ENCODE measurements around the gene MON2. TPM values are rescaled to one million over a fixed set of nuclear protein-coding genes. Genes with fewer than 3 reads are reported as not detected.
A peak's percentile ranks its signal among the peaks of the same experiment; 100 is the strongest.

Gene MON2
- total and polyA plus RNA-seq, 5 experiments from 2014 or later: 11.3 to 79.3 (median 18.5) TPM

DNA sequence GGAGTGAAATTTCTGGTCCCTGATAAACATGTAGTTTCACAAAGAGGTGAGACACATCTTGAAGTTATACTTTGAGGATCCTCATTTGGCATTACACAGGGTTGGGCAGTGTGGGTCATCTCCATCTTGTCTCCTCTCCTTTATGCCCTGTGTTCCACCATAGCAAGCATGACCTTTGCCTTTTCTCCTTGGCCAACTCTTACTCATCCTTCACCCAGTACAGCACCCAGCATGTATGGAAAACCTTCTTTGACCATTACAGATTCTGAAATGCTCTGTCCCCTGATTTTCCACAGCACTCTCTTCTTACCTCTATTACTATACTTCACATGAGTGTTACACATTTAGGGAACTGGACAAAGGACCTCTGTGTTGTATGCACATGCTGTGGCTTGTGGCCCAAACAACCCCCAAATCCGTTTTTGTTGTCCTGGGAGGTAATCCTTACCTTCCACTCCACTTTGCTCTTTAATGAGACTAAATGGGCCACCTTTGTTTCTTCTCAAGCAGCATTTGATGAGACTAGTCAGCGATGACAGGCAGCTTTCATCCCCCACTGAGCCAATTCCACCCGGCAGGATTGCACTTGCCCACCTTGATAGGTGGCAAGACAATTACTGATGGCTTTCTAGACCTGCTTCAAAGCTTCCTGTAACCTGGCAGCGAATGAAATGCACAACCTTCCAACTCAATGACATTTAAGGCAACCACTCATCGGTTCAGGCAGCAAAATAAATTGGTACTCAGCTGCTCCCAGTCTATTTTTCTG is 163.5 kb downstream of the MON2 start:
- H3K27me3 Mint-ChIP-seq: peaks cover 39 to 73% (median 56%) of the 10 kb centered on the region in 5 donors
- POLR2A ChIA-PET: interaction anchor here (0.8 kb wide), 1 partner anchor 28 kb away, joined by 3 read pairs; no protein-coding TSS in a partner anchor
- no peak overlapping the region for H3K4me3 Mint-ChIP-seq
- no peak for ATAC-seq
- H3K9me3 Mint-ChIP-seq: no peaks in the 10 kb centered on the region
- H3K4me1 Mint-ChIP-seq: peaks cover 4 to 16% (median 14%) of the 10 kb centered on the region in 4 donors
- DNase-seq: no peak
- peak overlapping the region in 1 of 10 donors; percentile 40 for H3K27ac Mint-ChIP-seq
- peaks cover 0 to 13% (median 0%) of the 10 kb centered on the region in 3 donors for H3K36me3 Mint-ChIP-seq

DNA sequence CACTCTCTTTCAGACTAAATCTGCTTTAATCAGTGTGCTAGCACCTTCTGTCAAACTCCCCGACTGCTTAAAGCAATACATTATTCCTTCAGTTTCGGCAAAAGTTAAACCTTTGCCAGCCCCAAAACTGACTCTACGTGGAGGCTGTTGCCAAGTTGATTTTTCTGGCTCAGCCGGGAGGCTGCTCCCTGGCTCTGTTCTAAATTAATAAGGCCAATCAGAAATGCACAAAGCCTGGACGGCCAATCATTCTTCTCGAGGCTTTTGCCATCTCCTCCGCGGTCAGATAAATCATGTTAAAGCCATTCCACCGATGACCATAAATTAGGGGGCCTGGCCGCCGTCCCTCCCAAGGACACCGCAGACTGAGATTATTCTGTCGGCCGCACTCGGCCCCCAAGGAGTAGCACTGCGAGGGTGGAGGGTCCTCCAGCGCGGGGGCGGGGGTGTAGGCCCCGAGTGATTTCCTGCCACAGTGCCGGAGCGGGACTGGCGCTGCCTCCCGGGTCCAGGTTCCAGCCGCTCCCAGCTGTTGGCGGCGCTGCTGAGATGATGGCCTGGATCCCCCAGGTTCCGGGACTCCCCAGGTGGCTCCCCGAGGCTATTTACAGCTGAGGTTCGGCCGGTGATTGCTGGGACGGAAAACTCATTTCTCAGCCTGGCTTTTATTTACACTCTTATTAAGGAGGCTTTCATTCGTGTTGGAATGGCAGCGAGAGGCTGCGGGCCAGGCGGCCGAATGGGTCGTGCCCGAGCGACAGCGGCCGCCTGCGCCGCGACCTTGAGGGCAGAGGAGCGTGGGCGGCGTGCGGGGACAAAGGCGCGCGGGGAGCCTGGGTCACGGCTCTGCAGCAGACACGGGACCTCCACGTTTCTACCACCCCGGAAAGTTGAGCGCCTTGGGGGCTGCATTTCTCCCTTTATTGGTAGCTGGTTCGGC is 165.1 kb downstream of the MON2 start:
- peaks cover 47 to 77% (median 62%) of the 10 kb centered on the region in 5 donors for H3K27me3 Mint-ChIP-seq
- H3K9me3 Mint-ChIP-seq: no peaks in the 10 kb centered on the region
- DNase-seq (peak in 6 of 10 donors; percentile 10 to 23 (median 16)), ATAC-seq (peak; percentile 63 to 73)
- H3K36me3 Mint-ChIP-seq: peaks cover 0 to 13% (median 0%) of the 10 kb centered on the region in 3 donors
- peak overlapping the region in 4 of 10 donors; percentile 6 to 60 (median 46) for H3K27ac Mint-ChIP-seq
- peaks cover 4 to 16% (median 14%) of the 10 kb centered on the region in 4 donors for H3K4me1 Mint-ChIP-seq
- POLR2A ChIA-PET: no interaction called here
- peak overlapping the region; percentile 77 to 95 (median 85) for H3K4me3 Mint-ChIP-seq

DNA sequence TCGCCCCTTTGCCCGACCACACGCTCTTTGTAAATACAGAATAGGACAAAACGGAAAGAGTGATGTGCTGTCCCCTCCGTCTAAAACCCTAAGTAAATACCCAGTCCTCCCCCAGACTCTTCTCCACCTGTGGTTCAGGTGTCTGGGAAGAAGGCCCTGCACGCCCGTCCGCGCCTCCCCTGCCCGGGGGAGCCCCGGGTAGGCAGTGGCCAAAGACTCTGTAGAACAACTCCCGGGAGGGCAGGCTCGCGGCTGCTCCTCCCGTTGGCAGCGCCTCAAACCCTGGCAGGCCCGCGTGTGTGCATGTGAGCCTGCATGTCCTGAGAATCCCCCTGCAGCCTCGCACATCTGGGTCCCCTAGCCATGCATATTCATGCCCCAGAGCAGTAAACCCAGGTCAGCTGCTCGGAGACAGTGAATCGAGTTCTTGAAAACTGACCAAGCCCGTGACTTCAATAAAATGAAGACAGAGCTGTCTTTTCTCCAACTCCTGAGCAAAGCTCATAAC is 165.8 kb downstream of the MON2 start:
- peaks cover 0 to 13% (median 0%) of the 10 kb centered on the region in 3 donors for H3K36me3 Mint-ChIP-seq
- ATAC-seq (peak; percentile 44 to 56), DNase-seq (peak in 5 of 10 donors; percentile 5 to 16 (median 8))
- H3K4me1 Mint-ChIP-seq: peaks cover 4 to 16% (median 14%) of the 10 kb centered on the region in 4 donors
- H3K27ac Mint-ChIP-seq: peak overlapping the region in 1 of 10 donors; percentile 60
- no peaks in the 10 kb centered on the region for H3K9me3 Mint-ChIP-seq
- peak overlapping the region; percentile 77 to 95 (median 85) for H3K4me3 Mint-ChIP-seq
- H3K27me3 Mint-ChIP-seq: peaks cover 48 to 77% (median 59%) of the 10 kb centered on the region in 5 donors
- POLR2A ChIA-PET: no interaction called here

DNA sequence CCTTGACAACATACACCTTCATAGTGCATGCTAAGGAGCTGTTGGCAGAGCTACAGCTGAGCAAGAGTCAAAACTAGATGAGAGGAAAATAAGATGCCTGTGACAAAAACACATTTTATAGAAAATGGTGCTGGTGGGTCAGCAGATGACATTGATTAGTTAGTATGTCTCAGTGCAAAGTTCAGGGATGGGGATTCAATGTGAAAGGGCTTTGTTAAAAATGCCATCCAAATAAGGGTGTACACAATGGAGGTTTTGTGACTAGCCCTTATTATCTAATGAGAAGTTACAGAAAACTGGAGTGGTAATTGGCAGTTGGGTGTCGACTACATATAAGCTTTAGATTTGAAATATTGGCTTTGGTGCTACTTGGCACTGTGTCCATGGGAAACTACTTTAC is 169.0 kb downstream of the MON2 start:
- DNase-seq: no peak
- Mint-ChIP-seq H3K27ac (peak overlapping the region in 1 of 10 donors; percentile 41), H3K36me3 (peaks cover 0 to 10% (median 0%) of the 10 kb centered on the region in 3 donors), H3K9me3 (no peaks in the 10 kb centered on the region), H3K27me3 (peaks cover 29 to 50% (median 40%) of the 10 kb centered on the region in 5 donors), H3K4me3 (no peak overlapping the region), H3K4me1 (peaks cover 4 to 18% (median 16%) of the 10 kb centered on the region in 4 donors)
- POLR2A ChIA-PET: no interaction called here
- ATAC-seq: no peak

DNA sequence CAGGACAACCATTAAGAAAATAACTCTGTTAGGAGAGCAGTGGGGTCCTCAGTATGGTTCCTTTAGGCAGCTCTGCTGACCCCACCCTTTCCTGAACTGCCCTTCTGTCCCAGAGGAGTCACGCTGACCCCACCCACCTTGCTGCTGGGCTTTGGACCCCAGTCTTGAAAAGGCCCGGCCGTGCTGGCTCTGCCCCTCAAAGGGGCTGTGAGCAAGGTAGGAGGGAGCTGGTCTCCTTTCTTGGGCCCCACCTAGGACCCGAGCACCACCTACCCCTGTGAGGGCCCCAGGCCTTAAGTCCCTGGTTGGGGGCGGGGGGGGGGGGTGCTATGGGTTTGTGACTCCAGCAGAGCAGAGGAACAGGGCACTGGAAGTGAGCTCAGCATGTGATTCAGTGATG is 171.1 kb downstream of the MON2 start:
- Mint-ChIP-seq H3K4me3 (no peak overlapping the region), H3K36me3 (peaks cover 0 to 10% (median 0%) of the 10 kb centered on the region in 3 donors), H3K9me3 (no peaks in the 10 kb centered on the region), H3K4me1 (peaks cover 4 to 19% (median 12%) of the 10 kb centered on the region in 4 donors), H3K27me3 (peaks cover 22 to 30% (median 28%) of the 10 kb centered on the region in 5 donors), H3K27ac (no peak overlapping the region)
- no peak for DNase-seq
- no peak for ATAC-seq
- POLR2A ChIA-PET: no interaction called here

DNA sequence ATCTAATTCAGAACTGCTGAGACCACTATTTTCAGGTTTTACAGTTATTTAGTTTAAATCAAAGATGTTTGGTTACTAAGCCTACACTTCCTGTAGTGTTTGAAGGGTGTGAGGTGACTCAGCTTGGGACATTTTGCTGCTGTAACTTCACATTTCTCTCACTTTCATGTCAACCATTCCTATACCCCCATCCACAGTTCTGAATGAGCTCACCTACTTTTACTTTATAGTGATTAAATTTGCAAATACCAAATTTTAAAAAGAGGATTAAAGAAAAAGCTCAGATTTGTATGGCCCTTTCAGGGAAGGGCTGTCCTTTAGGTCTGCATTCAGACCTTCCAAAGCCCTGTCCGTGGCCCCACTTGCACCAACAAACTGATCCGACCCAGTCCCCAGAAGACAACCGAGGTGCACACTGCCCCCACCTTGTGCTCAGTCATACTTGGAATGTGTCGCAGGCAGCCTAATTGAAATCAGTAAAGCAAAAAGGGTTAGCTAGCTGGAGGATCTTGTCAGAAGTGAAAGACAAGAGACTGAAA is 174.4 kb downstream of the MON2 start:
- POLR2A ChIA-PET: interaction anchor here (1.9 kb wide), 1 partner anchor 38 kb away, joined by 5 read pairs; no protein-coding TSS in a partner anchor
- peak in 2 of 10 donors; percentile 13 to 16 for DNase-seq

DNA sequence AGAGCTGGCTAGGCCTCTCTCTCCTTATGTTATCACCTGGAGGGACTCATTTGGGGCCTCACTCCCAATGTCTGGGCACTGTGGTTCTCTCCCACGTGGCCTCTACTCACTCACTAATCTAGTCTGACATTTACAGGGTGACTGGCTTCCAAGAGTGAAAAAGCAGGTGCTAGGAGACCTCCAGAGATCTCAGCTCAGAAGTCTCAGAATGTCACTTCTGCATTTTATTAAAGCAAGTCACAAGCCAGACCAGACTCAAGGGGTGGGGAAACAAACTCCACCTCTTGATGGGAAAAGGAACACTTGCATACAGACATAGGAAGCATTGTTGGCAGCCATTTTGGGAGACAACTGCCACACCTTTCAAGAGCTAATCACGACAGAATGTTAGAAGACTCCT is 175.9 kb downstream of the MON2 start:
- ATAC-seq: no peak
- no peak overlapping the region for H3K4me3 Mint-ChIP-seq
- H3K27me3 Mint-ChIP-seq: peaks cover 0 to 7% (median 0%) of the 10 kb centered on the region in 5 donors
- peaks cover 4 to 14% (median 7%) of the 10 kb centered on the region in 4 donors for H3K4me1 Mint-ChIP-seq
- no peak for DNase-seq
- H3K9me3 Mint-ChIP-seq: no peaks in the 10 kb centered on the region
- POLR2A ChIA-PET: no interaction called here
- no peak overlapping the region for H3K27ac Mint-ChIP-seq
- no peaks in the 10 kb centered on the region for H3K36me3 Mint-ChIP-seq

More for the DNA sequence above, 174.4 kb downstream of the MON2 start:
- Mint-ChIP-seq H3K9me3 (no peaks in the 10 kb centered on the region), H3K27me3 (peaks cover 0 to 5% (median 3%) of the 10 kb centered on the region in 5 donors), H3K4me1 (peaks cover 4 to 14% (median 7%) of the 10 kb centered on the region in 4 donors), H3K27ac (peak overlapping the region in 3 of 10 donors; percentile 5 to 32 (median 22)), H3K4me3 (peak overlapping the region in 2 of 10 donors; percentile 2 to 31), H3K36me3 (no peaks in the 10 kb centered on the region)
- peak; percentile 78 to 85 for ATAC-seq

DNA sequence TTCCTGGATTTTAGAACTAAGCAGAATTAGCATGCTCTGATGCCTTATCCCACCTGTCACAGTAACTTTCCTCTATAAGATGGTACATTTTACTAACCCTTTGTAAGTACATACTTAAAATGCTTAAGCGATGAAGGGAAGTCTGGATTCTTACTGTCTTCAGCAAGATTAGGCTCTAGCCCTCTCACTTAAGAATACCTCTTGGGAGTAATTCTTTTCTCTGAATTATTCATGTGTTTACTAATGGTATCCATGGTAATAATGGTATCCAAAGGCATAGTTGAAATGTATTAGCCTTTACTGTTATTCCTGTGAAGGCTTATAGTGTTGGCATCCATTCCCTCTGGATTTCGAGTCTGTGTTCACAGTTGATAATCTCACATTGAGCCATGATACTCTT is 176.9 kb downstream of the MON2 start:
- Mint-ChIP-seq H3K4me3 (no peak overlapping the region), H3K4me1 (peaks cover 4 to 14% (median 7%) of the 10 kb centered on the region in 4 donors), H3K27ac (no peak overlapping the region), H3K27me3 (peaks cover 0 to 7% (median 0%) of the 10 kb centered on the region in 5 donors), H3K9me3 (no peaks in the 10 kb centered on the region), H3K36me3 (no peaks in the 10 kb centered on the region)
- POLR2A ChIA-PET: no interaction called here
- DNase-seq (no peak), ATAC-seq (no peak)

DNA sequence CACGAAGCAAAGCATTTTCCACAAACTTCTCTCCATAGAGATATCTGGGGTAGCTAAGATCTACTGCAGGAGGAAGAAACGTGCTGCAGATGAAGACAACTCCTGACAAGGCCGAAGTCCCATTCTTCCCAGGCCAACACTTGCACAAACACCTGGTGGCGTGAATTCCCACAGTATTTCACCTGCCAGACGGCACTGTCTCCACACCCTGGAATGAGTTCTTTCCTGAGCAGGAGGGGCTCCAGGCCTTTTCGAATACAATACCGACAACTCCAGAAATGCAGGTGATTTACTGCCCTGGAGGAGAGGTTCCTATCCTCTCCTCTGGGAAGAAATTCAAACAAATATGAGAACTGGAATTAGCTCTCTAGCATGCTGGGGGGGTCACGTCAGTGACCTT is 179.9 kb downstream of the MON2 start:
- no peaks in the 10 kb centered on the region for H3K9me3 Mint-ChIP-seq
- peaks cover 0 to under 1% (median under 1%) of the 10 kb centered on the region in 4 donors for H3K4me1 Mint-ChIP-seq
- H3K36me3 Mint-ChIP-seq: no peaks in the 10 kb centered on the region
- POLR2A ChIA-PET: no interaction called here
- no peak overlapping the region for H3K4me3 Mint-ChIP-seq
- H3K27ac Mint-ChIP-seq: no peak overlapping the region
- DNase-seq (no peak), ATAC-seq (no peak)
- peaks cover 0 to 7% (median 0%) of the 10 kb centered on the region in 5 donors for H3K27me3 Mint-ChIP-seq

DNA sequence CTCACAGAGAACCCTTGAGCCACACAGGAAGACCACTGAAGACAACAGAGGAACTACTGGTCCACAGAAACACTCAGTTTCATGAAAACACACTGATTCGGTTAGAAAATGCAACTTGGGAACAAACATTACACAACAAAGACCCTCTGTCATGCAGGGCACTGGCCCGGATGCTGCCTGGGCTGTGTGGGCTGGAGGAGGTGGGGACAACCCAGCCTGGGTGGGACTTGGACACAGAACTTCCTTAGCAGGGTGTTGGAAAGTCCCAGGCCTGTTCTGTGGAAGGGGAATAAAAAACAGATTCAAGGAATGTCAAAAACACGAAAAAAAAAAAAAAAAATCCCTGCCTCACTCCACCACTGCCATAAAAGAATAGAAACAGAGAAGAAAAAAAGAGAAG is 181.0 kb downstream of the MON2 start:
- Mint-ChIP-seq H3K4me3 (no peak overlapping the region), H3K9me3 (no peaks in the 10 kb centered on the region), H3K27ac (no peak overlapping the region), H3K4me1 (no peaks in the 10 kb centered on the region), H3K27me3 (peaks cover 0 to 7% (median 0%) of the 10 kb centered on the region in 5 donors), H3K36me3 (no peaks in the 10 kb centered on the region)
- DNase-seq (no peak), ATAC-seq (no peak)
- POLR2A ChIA-PET: no interaction called here

DNA sequence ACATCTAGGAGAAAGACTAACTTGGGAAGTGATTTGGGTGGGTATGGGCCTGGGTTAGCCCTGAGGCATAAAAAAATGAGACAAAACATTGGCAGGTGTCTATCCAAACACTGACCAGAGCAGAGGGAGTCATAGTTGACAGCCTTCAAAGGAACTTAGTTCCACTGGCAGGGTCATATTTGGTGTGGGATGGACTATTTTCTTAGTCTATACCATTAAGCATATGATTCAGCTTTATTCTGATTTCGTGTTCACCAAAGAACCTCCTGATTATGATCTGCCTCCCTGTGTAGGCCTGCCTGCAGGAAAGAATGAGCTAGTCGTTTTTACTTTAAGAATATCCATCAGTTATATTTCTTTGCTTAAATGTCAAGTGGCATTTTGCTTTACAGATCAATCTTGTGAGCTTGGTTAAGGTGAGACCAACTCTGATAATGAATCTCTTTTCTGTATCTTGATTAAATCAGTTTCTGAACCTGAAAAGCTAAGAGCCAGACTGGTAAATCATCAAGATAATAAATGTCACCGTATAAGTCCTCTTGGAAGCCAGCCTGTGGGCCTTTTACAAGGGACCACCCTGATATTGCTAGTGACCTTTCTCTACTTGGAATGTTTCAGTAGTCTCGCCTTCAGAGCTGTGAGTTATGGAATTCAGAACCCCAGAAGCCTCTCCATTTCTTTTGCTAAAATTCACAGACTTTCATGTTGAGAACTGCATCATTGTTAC is 182.9 kb downstream of the MON2 start:
- DNase-seq (no peak), ATAC-seq (no peak)
- H3K9me3 Mint-ChIP-seq: no peaks in the 10 kb centered on the region
- H3K27ac Mint-ChIP-seq: no peak overlapping the region
- H3K36me3 Mint-ChIP-seq: no peaks in the 10 kb centered on the region
- peaks cover 0 to 9% (median 2%) of the 10 kb centered on the region in 5 donors for H3K27me3 Mint-ChIP-seq
- POLR2A ChIA-PET: no interaction called here
- H3K4me1 Mint-ChIP-seq: peaks cover 2 to 5% (median 3%) of the 10 kb centered on the region in 4 donors
- no peak overlapping the region for H3K4me3 Mint-ChIP-seq
